Keratinocyte (primary cell): ENCODE results near the gene GPBP1. TPM values are rescaled to one million over a fixed set of nuclear protein-coding genes. Genes with fewer than 3 reads are reported as not detected.
A peak's percentile ranks its signal among the peaks of the same experiment; 100 is the strongest.
"Not testable (repeated sequence)": the region's sequence is repeated elsewhere in the genome, so short reads cannot be mapped to it uniquely, and the experiment has no call there.

Source experiments
- DNase-seq: peaks from one replicate; pipeline ENCODE4 v3.0.0-alpha.2; 2011; ENCODE audit warnings: low read depth, missing footprints, low spot score
- FAIRE-seq: peaks from 2 replicates; lab custom pipeline; 2011; peaks lifted over from hg19 to GRCh38; lab: Jason Lieb, UNC
- H2AFZ ChIP-seq: 2 replicates; pipeline ENCODE4 v1.6.0; 2012; ENCODE audit warnings: low read length, control low read depth, inconsistent platforms; ENCODE audit not compliant: control insufficient read depth
- H3K27ac ChIP-seq: 2 replicates; pipeline ENCODE4 v1.5.1; 2011; ENCODE audit warnings: low read length; ENCODE audit not compliant: control insufficient read depth, insufficient read depth
- H3K27me3 ChIP-seq: 3 replicates; pipeline ENCODE4 v1.6.0; 2011; ENCODE audit warnings: low read length; ENCODE audit not compliant: control insufficient read depth, insufficient read depth; ENCODE audit errors: extremely low read depth
- H3K36me3 ChIP-seq, 2 experiments: 2 replicates in 1 of 2; 3 replicates in 1 of 2; pipeline ENCODE4 v1.5.1; 2011; ENCODE audit warnings: low read length in 2 of 2, mild to moderate bottlenecking in 1 of 2; ENCODE audit not compliant: control insufficient read depth in 2 of 2, insufficient read depth in 2 of 2; ENCODE audit errors: extremely low read depth in 1 of 2
- H3K4me1 ChIP-seq: 3 replicates; pipeline ENCODE4 v1.5.1; 2011; ENCODE audit warnings: low read length; ENCODE audit not compliant: control insufficient read depth, insufficient read depth; ENCODE audit errors: extremely low read depth
- H3K4me2 ChIP-seq: 3 replicates; pipeline ENCODE4 v1.6.0; 2011; ENCODE audit warnings: low read depth, low read length; ENCODE audit not compliant: control insufficient read depth, insufficient read depth; ENCODE audit errors: extremely low read depth
- H3K4me3 ChIP-seq, 3 experiments: fragments of 200-600 bp in 1 of 3; sonication (generic) in 1 of 3; 2 replicates in 2 of 3; 3 replicates in 1 of 3; pipeline ENCODE4 v1.5.1; 2011 to 2016; ENCODE audit warnings: low read length in 3 of 3, mild to moderate bottlenecking in 3 of 3, control low read depth in 2 of 3, inconsistent platforms in 1 of 3, low read depth in 1 of 3, mixed read lengths in 1 of 3, mixed run types in 1 of 3, moderate library complexity in 1 of 3; ENCODE audit not compliant: control insufficient read depth in 2 of 3, insufficient read depth in 2 of 3; ENCODE audit errors: extremely low read depth in 1 of 3
- H3K79me2 ChIP-seq: 2 replicates; pipeline ENCODE4 v1.6.0; 2012; ENCODE audit warnings: low read length; ENCODE audit not compliant: control insufficient read depth, insufficient read depth
- H3K9ac ChIP-seq: 3 replicates; pipeline ENCODE4 v1.6.0; 2011; ENCODE audit warnings: low read length; ENCODE audit not compliant: control insufficient read depth, insufficient read depth; ENCODE audit errors: extremely low read depth
- H3K9me1 ChIP-seq: 3 replicates; pipeline ENCODE4 v1.6.0; 2011; ENCODE audit warnings: low read length; ENCODE audit not compliant: control insufficient read depth, insufficient read depth; ENCODE audit errors: extremely low read depth
- H3K9me3 ChIP-seq: 2 replicates; pipeline ENCODE4 v1.5.1; 2012; ENCODE audit warnings: low read depth, low read length; ENCODE audit not compliant: control insufficient read depth
- H4K20me1 ChIP-seq: 3 replicates; pipeline ENCODE4 v1.6.0; 2011; ENCODE audit warnings: low read length; ENCODE audit not compliant: control insufficient read depth, insufficient read depth; ENCODE audit errors: extremely low read depth
- CTCF ChIP-seq, 3 experiments: IDR thresholded peaks in 1 of 3; conservative IDR thresholded peaks in 1 of 3; optimal IDR thresholded peaks in 1 of 3; 2 replicates in 2 of 3; 3 replicates in 1 of 3; pipeline versions ENCODE3 to v1.5.1; 2011; ENCODE audit warnings: low read length in 3 of 3, mild to moderate bottlenecking in 3 of 3, moderate library complexity in 2 of 3, control low read depth in 1 of 3, inconsistent platforms in 1 of 3; ENCODE audit not compliant: insufficient read depth in 2 of 3; ENCODE audit errors: extremely low read depth in 1 of 3
- EZH2 ChIP-seq: IDR thresholded peaks from one replicate; pipeline ENCODE4 v1.6.1; 2012; ENCODE audit warnings: inconsistent platforms, mild to moderate bottlenecking, low read length, moderate library complexity
- dilution Hi-C: fragments of 300-500 bp; cut with MboI; formaldehyde crosslinking; loops from one replicate; pipeline ENCODE4 v1.7.0; 2020; ENCODE audit warnings: low sequenced_read_pairs; ENCODE audit not compliant: extremely low pct_ligation_motif_present
- polyA plus RNA-seq, 5 experiments: library from polyadenylated mRNA; depleted of rRNA in 3 of 5; stranded (reverse) in 3 of 5; stranded (forward) in 1 of 5; unstranded in 1 of 5; fragments of >200 nt; gene quantifications; 1 replicate in 1 of 5; 2 replicates in 3 of 5; 3 replicates in 1 of 5; pipeline versions ENCODE4 v1.2.1 to v1.2.3, GENCODE V29; 2011 to 2012; ENCODE audit warnings: missing spikeins in 2 of 5, low read depth in 1 of 5, low replicate concordance in 1 of 5

The GPBP1 gene
- polyA plus RNA-seq, 1 donor (not counting 4 experiments of a cell fraction or from before 2014, with no cell fraction given): 44.1 TPM

DNA sequence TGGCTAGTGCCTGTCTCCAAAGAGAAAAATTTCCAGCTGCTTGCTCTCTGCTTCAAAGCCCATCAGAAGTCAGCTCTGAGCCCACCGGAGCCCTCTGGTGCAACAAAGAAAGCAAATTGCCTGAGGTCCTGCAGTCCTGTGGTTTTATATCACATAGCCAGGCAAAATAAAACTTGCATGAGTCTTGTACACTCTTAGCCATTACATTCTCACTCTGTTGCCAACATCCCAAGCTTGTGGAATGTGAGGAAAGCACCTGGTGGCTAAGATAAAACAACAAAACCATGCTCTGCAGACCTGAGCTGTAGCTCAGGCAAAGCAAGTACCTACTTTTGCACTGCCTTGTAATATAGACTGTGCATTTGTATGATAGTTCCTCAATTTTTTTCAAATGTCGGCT is 133.7 kb downstream of the GPBP1 start:
- no peak overlapping the region for H3K27ac ChIP-seq
- dilution Hi-C loops: no loop called here
- H2AFZ ChIP-seq: no peak overlapping the region
- H3K79me2 ChIP-seq: no peaks in the 10 kb centered on the region
- no peaks in the 10 kb centered on the region for H4K20me1 ChIP-seq
- no peak overlapping the region for H3K4me3 ChIP-seq
- no peaks in the 10 kb centered on the region for H3K9me1 ChIP-seq
- H3K4me2 ChIP-seq: no peak overlapping the region
- no peaks in the 10 kb centered on the region for H3K36me3 ChIP-seq
- no peak for DNase-seq
- no peak overlapping the region for H3K9ac ChIP-seq
- H3K27me3 ChIP-seq: peaks cover 9% of the 10 kb centered on the region
- H3K4me1 ChIP-seq: no peaks in the 10 kb centered on the region
- peak; percentile 34 for FAIRE-seq
- peaks cover 2% of the 10 kb centered on the region for H3K9me3 ChIP-seq
- no peak for TF ChIP-seq EZH2
- no peak for TF ChIP-seq CTCF (optimal IDR thresholded peaks at IDR 0.05 in 1 of 3, IDR thresholded peaks at IDR 0.05 in 1 of 3, conservative IDR thresholded peaks at IDR 0.05 in 1 of 3; ENCODE audit: extremely low read depth in 1 of 3, insufficient read depth in 2 of 3, low read length in 3 of 3)

- H3K27ac ChIP-seq, H4K20me1 ChIP-seq, DNase-seq, H3K4me1 ChIP-seq, dilution Hi-C loops, H3K79me2 ChIP-seq, H3K9ac ChIP-seq, H3K36me3 ChIP-seq, H3K9me1 ChIP-seq, H3K27me3 ChIP-seq, H3K9me3 ChIP-seq, H3K4me3 ChIP-seq, H2AFZ ChIP-seq, H3K4me2 ChIP-seq, FAIRE-seq: not testable (repeated sequence)
Observed at GRCh38 chr5:57309022-57309421, 135.2 kb downstream of the GPBP1 start.

DNA sequence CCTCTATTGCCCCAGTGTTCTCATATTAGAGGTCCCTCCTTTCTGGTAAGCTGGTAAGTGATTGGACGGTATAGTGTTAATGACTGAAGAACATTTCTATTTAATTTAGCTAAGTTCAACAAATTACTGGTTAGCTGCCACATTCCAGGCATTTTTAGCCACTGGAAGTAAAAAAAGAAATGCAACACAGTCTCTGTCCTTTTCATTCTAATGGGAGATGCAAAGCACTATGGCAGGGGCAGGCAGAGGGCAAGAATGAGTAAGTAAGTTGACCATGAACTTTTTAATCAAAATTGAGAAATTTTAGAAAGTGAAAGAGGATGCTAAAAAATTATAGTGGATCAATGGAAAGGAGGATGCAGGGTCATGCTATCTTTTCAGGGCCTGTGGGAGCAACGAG is 137.4 kb downstream of the GPBP1 start:
- H3K4me3 ChIP-seq: no peak overlapping the region
- H3K4me2 ChIP-seq: no peak overlapping the region
- no peak overlapping the region for H2AFZ ChIP-seq
- no peaks in the 10 kb centered on the region for H3K79me2 ChIP-seq
- dilution Hi-C loops: no loop called here
- H3K27me3 ChIP-seq: no peaks in the 10 kb centered on the region
- DNase-seq (no peak), FAIRE-seq (no peak)
- TF ChIP-seq EZH2: no peak
- no peak for TF ChIP-seq CTCF (optimal IDR thresholded peaks at IDR 0.05 in 1 of 3, IDR thresholded peaks at IDR 0.05 in 1 of 3, conservative IDR thresholded peaks at IDR 0.05 in 1 of 3; ENCODE audit: extremely low read depth in 1 of 3, insufficient read depth in 2 of 3, low read length in 3 of 3)
- no peak overlapping the region for H3K9ac ChIP-seq
- no peaks in the 10 kb centered on the region for H4K20me1 ChIP-seq
- H3K36me3 ChIP-seq: no peaks in the 10 kb centered on the region
- no peaks in the 10 kb centered on the region for H3K9me1 ChIP-seq
- H3K9me3 ChIP-seq: peaks cover 2% of the 10 kb centered on the region
- H3K4me1 ChIP-seq: no peaks in the 10 kb centered on the region
- no peak overlapping the region for H3K27ac ChIP-seq
